OCI-LY7 (cell line): ENCODE data around the gene CEP170.

Source experiments
- CTCF ChIP-seq: fragments of 200-600 bp; sonication (generic); conservative IDR thresholded peaks from 2 replicates; pipeline ENCODE4 v1.5.1; 2014; ENCODE audit warnings: mild to moderate bottlenecking, antibody characterized with exemption, low read length, moderate library complexity, mixed read lengths
- EZH2phosphoT487 ChIP-seq: fragments of 200-600 bp; sonication (generic); IDR thresholded peaks from 2 replicates; pipeline ENCODE4 v1.6.1; 2018; ENCODE audit warnings: low read depth, borderline replicate concordance, mild to moderate bottlenecking, mixed run types, antibody characterized with exemption, low read length, moderate library complexity, mixed read lengths

- TF ChIP-seq CTCF: no peak
- no peak for TF ChIP-seq EZH2phosphoT487
Measured at GRCh38 chr1:243230914-243231313, 24.2 kb downstream of the CEP170 start.
